GM23338 (cell line): ENCODE results near the gene HNF1A.

ENCODE experiments used
- CREB1 ChIP-seq: fragments of 250-450 bp; sonication (Bioruptor Pico); IDR thresholded peaks from 2 replicates; pipeline ENCODE4 v1.5.0; 2020; ENCODE audit warnings: low read depth, mild to moderate bottlenecking, moderate library complexity
- ETS1 ChIP-seq: IDR thresholded peaks from 2 replicates; pipeline ENCODE4 v1.6.1; 2016; ENCODE audit warnings: antibody characterized with exemption
- EZH2 ChIP-seq: fragments of 200-600 bp; sonication (generic); IDR thresholded peaks from one replicate; pipeline ENCODE4 v1.8.0; 2017; ENCODE audit warnings: antibody characterized with exemption, mild to moderate bottlenecking, low read depth; ENCODE audit not compliant: unreplicated experiment
- EZH2phosphoT487 ChIP-seq: fragments of 200-600 bp; sonication (generic); IDR thresholded peaks from one replicate; pipeline ENCODE4 v1.8.1; 2018; ENCODE audit warnings: antibody characterized with exemption; ENCODE audit not compliant: unreplicated experiment
- JUNB ChIP-seq: IDR thresholded peaks from one replicate; pipeline ENCODE4 v1.6.1; 2016; ENCODE audit warnings: antibody characterized with exemption; ENCODE audit not compliant: unreplicated experiment
- NANOG ChIP-seq: IDR thresholded peaks from 2 replicates; pipeline ENCODE4 v1.6.1; 2016; ENCODE audit warnings: antibody characterized with exemption, borderline replicate concordance
- POLR2AphosphoS5 ChIP-seq: IDR thresholded peaks from 2 replicates; pipeline ENCODE4 v1.6.1; 2016; ENCODE audit warnings: antibody characterized with exemption, low read depth
- REST ChIP-seq: IDR thresholded peaks from one replicate; pipeline ENCODE4 v1.6.1; 2018; ENCODE audit warnings: antibody characterized with exemption; ENCODE audit not compliant: unreplicated experiment
- STAT1 ChIP-seq: IDR thresholded peaks from one replicate; pipeline ENCODE4 v1.6.1; 2016; ENCODE audit warnings: antibody characterized with exemption; ENCODE audit not compliant: unreplicated experiment
- ZNF114 ChIP-seq: fragments of 250-450 bp; sonication (Bioruptor Pico); IDR thresholded peaks from 2 replicates; pipeline ENCODE4 v1.5.0; 2020; ENCODE audit warnings: mild to moderate bottlenecking, moderate library complexity
- ZNF331 ChIP-seq: fragments of 250-450 bp; sonication (Bioruptor Pico); IDR thresholded peaks from 2 replicates; pipeline ENCODE4 v1.5.0; 2020; ENCODE audit warnings: low read depth, mild to moderate bottlenecking, moderate library complexity
- ZNF462 ChIP-seq: fragments of 250-450 bp; sonication (Bioruptor Pico); IDR thresholded peaks from 2 replicates; pipeline ENCODE4 v1.5.0; 2020; ENCODE audit warnings: mild to moderate bottlenecking, moderate library complexity
- TF ChIP-seq, protein P1 (sequence below), 2 experiments: fragments of 200-600 bp in 1 of 2; sonication (generic) in 1 of 2; conservative IDR thresholded peaks; 2 replicates each; pipeline versions ENCODE4 v1.5.1 to v1.6.1; 2016 to 2017; ENCODE audit warnings: antibody characterized with exemption in 2 of 2, low read depth in 2 of 2, mild to moderate bottlenecking in 2 of 2, moderate library complexity in 1 of 2

GRCh38 chr12:121009741-121010140 lies 31.4 kb downstream of the HNF1A start:
- TF ChIP-seq, protein P1, sequence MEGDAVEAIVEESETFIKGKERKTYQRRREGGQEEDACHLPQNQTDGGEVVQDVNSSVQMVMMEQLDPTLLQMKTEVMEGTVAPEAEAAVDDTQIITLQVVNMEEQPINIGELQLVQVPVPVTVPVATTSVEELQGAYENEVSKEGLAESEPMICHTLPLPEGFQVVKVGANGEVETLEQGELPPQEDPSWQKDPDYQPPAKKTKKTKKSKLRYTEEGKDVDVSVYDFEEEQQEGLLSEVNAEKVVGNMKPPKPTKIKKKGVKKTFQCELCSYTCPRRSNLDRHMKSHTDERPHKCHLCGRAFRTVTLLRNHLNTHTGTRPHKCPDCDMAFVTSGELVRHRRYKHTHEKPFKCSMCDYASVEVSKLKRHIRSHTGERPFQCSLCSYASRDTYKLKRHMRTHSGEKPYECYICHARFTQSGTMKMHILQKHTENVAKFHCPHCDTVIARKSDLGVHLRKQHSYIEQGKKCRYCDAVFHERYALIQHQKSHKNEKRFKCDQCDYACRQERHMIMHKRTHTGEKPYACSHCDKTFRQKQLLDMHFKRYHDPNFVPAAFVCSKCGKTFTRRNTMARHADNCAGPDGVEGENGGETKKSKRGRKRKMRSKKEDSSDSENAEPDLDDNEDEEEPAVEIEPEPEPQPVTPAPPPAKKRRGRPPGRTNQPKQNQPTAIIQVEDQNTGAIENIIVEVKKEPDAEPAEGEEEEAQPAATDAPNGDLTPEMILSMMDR (conservative IDR thresholded peaks at IDR 0.05; ENCODE audit: low read depth in 2 of 2) = peak; percentile 64 to 81
- TF ChIP-seq REST = no peak
- no peak for TF ChIP-seq EZH2phosphoT487
- no peak for TF ChIP-seq POLR2AphosphoS5
- no peak for TF ChIP-seq EZH2
- no peak for TF ChIP-seq JUNB
- TF ChIP-seq NANOG = no peak
- no peak for TF ChIP-seq CREB1 (CRISPR knock-in tag)
- no peak for TF ChIP-seq ZNF114
- TF ChIP-seq STAT1 = no peak
- TF ChIP-seq ZNF462 (CRISPR knock-in tag) = no peak
- TF ChIP-seq ETS1 = no peak
- TF ChIP-seq ZNF331 (CRISPR knock-in tag) = no peak
